Mucosa of rectum (tissue), 2 donors: Measurements from ENCODE around the gene RAB6B.

Experiments
- H3K27ac ChIP-seq, 2 donors: one replicate each; pipeline ENCODE4 v1.7.0; 2013; ENCODE audit warnings: inconsistent platforms in 2 of 2, low read depth in 2 of 2, low read length in 2 of 2
- H3K27me3 ChIP-seq, 2 donors: one replicate each; pipeline ENCODE4 v1.7.0; 2013; ENCODE audit warnings: low read length in 2 of 2; ENCODE audit not compliant: control insufficient read depth in 2 of 2, insufficient read depth in 2 of 2
- H3K36me3 ChIP-seq, 2 donors: one replicate each; pipeline ENCODE4 v1.7.0; 2013; ENCODE audit warnings: low read length in 2 of 2; ENCODE audit not compliant: control insufficient read depth in 2 of 2, insufficient read depth in 2 of 2
- H3K4me1 ChIP-seq, 2 donors: one replicate each; pipeline ENCODE4 v1.7.0; 2013; ENCODE audit warnings: low read length in 2 of 2, mild to moderate bottlenecking in 1 of 2; ENCODE audit not compliant: control insufficient read depth in 2 of 2, insufficient read depth in 2 of 2
- H3K4me3 ChIP-seq, 2 donors: one replicate each; pipeline ENCODE4 v1.7.0; 2013; ENCODE audit warnings: low read length in 2 of 2
- H3K9ac ChIP-seq, 2 donors: one replicate each; pipeline ENCODE4 v1.7.0; 2013; ENCODE audit warnings: low read length in 2 of 2, low read depth in 1 of 2, mild to moderate bottlenecking in 1 of 2
- H3K9me3 ChIP-seq, 2 donors: one replicate each; pipeline ENCODE4 v1.7.0; 2013; ENCODE audit warnings: low read length in 2 of 2; ENCODE audit not compliant: control insufficient read depth in 2 of 2
- donor health status: healthy.
- donor health status: Normal muscosa, but diverticular disease.

The RAB6B gene

DNA sequence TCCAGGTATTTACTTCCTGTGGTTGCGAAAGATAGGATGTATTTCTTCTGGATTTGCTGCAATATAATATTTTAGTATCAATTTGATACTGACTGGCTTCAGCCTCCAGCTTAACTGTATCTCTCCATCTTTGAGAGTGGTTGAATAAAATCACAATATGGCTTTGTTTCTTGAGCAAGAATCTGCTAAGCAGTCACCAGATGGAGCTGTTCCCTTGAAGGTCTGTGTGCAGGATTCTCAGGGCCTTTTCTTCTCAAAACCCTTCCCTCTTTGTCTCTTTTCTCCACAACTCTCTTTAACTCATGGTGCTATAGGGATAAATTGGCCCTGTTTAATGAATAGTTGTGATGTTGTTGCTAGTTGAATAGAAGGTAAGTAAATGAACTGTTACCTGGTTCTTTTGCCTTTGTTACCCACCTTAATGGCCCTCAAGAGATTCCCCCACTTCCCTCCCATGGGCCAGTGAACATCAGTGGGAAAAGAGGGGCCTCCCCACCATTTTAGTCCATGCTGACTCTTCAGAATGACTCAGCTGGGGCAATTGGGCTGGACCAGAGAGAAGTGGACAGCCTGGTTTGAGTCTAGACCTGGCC is 34.8 kb upstream of the RAB6B start:
- H3K9ac ChIP-seq: peak overlapping the region in 1 of 2 donors; percentile 11
- H3K9me3 ChIP-seq: no peaks in the 10 kb centered on the region
- H3K36me3 ChIP-seq: no peaks in the 10 kb centered on the region
- no peak overlapping the region for H3K27ac ChIP-seq
- no peak overlapping the region for H3K4me3 ChIP-seq
- H3K4me1 ChIP-seq: peaks cover 16% of the 10 kb centered on the region in 2 donors
- H3K27me3 ChIP-seq: peaks cover 0 to 2% of the 10 kb centered on the region in 2 donors

DNA sequence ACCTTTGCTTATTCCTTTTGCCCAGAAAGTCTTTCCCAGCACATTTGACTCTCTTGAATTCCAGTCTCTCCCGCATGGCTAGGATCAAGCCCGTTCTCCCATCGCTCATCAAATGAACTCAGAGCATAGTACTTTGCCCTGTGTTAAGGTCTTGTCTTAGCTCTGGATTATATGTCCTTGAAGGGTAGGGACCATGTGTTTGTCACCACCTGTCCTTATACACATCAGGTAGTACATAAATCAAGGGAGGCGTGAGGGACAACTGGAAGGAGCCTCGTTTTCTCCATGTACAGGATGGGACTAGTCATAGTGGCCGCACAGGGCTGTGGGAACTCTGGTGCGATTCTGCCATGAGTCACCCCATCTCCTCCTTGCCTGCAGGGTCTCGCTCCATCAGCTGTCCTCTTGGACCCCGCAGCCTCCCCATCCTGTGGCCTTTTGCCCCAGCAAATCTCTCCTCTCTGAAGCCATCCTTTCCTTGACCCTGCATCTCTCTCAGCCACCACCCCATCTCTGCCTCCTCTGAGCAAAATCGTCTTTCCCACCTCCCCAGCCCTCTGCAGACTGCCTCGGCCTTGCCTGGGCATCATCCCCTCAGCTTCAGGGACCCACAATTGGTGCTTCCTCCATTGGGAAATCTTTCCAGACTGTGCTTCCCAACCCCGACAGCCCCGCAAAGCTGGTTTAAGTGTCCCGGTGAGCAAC is 33.4 kb upstream of the RAB6B start:
- Histone ChIP-seq H3K36me3 (no peaks in the 10 kb centered on the region), H3K4me1 (peaks cover 4 to 8% of the 10 kb centered on the region in 2 donors), H3K9me3 (no peaks in the 10 kb centered on the region), H3K27me3 (peaks cover 0 to 2% of the 10 kb centered on the region in 2 donors), H3K27ac (no peak overlapping the region), H3K9ac (no peak overlapping the region), H3K4me3 (no peak overlapping the region)

DNA sequence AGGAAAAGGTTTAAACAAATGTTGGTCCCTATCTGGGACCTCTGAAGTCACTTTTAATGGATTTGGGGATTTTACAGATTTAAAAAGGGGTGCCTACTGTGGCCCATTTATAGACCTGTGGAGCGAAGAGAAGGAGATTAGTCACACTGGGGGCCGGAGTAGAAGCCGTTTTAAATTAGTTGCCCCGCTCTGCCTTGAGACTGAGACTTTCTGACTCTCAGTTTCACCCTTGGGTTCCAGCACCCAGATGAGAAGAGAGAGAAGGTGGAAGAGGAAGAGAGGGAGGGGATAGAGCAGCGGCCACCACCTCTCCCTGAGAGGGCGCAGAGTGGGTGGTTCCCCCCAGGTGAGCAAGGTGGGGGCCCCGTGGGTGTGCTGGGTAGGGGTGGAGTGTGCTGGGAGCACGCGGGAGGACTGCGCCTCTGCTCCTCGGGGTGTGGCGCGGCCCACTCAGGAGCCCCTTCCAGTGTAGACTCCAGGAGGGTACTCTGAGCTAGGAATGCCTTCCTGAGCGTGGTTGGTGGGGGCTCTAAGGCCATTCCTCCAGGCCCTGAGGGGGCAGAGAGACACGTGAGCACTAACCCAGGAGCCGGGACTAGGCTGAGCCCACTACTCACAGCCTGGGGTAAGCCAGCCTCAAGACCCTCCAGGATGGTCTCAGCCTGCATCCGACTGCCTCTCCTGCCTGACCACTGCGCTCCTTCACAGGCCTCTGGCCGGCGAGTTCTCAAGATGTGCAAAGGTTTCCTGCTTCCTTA is 32.6 kb upstream of the RAB6B start:
- peaks cover 0 to 2% of the 10 kb centered on the region in 2 donors for H3K27me3 ChIP-seq
- H3K4me1 ChIP-seq: peaks cover 0 to 6% of the 10 kb centered on the region in 2 donors
- H3K27ac ChIP-seq: no peak overlapping the region
- no peaks in the 10 kb centered on the region for H3K36me3 ChIP-seq
- H3K9ac ChIP-seq: no peak overlapping the region
- H3K4me3 ChIP-seq: peak overlapping the region in 1 of 2 donors; percentile 51
- no peaks in the 10 kb centered on the region for H3K9me3 ChIP-seq

DNA sequence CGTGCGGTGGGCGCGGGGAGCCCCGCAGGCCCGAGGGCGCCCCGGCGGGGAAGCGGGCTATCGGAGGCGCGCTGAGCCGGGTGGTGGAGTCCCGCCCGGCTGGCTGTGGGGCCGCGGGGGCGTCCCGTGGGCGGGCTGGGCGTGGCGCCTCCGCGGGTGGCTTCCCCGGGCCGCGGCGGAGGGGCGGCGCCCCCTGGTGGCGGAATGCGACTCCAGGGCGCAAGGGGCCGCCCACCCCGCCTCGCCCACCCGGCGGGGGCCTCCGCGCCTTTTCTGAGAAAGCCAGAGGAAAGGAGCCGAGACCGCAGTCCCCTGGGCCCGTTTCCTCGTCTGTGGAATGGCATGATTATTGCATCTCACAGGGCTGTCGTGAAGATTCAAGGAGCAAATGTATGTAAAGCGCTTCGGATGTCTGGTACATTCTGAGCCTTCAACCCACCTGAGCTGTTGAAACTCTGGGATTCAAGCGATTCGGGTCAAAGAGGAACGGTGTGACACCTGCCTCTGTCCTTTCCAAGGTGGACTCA is 31.9 kb upstream of the RAB6B start:
- Histone ChIP-seq H3K4me3 (peak overlapping the region; percentile 14 to 61), H3K36me3 (no peaks in the 10 kb centered on the region), H3K27me3 (peaks cover 0 to 2% of the 10 kb centered on the region in 2 donors), H3K4me1 (peaks cover 0 to 6% of the 10 kb centered on the region in 2 donors), H3K9ac (peak overlapping the region in 1 of 2 donors; percentile 47), H3K27ac (no peak overlapping the region), H3K9me3 (no peaks in the 10 kb centered on the region)

DNA sequence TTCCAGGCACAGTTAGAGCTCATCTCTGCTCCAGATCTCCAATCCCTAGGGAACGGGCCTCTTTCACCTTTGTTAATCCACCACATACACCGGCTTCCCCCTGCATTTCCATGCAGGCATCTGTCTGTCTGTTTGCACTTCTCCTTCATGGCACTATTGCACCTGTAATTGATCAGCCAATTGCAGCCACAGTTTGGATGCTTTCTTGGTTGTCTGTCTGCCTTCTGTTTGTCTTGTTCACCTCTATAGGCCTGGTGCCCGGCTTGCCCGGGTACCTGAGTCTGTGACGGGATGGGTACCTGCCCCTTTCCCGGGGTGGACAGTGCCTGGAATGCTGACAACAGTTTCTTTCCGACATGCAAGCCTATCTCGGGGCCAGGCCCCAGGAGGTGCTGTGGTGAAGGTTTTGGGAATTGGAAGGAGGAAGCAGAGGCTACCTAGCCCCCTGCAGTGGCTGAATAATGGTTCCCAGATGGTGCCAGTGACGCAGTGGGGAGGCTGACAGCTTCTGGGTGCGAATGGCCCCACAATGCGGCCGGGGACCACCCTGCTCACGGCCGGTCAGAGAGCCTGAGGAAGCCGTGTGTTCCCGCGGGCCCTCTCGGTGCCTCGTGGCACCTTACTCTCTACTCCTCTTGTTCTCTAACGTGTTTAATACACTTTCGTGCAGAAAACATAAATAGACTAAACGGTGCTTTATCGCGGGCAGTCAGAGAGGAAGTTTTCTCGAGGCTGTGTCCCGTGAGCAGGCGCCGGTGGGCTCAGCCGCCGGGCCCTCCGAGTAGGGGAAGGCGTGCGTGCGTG is 31.3 kb upstream of the RAB6B start:
- Histone ChIP-seq H3K9ac (peak overlapping the region in 1 of 2 donors; percentile 47), H3K27ac (no peak overlapping the region), H3K4me3 (peak overlapping the region; percentile 14 to 61), H3K9me3 (no peaks in the 10 kb centered on the region), H3K36me3 (no peaks in the 10 kb centered on the region), H3K4me1 (peaks cover 0 to 6% of the 10 kb centered on the region in 2 donors), H3K27me3 (peaks cover 0 to 2% of the 10 kb centered on the region in 2 donors)

DNA sequence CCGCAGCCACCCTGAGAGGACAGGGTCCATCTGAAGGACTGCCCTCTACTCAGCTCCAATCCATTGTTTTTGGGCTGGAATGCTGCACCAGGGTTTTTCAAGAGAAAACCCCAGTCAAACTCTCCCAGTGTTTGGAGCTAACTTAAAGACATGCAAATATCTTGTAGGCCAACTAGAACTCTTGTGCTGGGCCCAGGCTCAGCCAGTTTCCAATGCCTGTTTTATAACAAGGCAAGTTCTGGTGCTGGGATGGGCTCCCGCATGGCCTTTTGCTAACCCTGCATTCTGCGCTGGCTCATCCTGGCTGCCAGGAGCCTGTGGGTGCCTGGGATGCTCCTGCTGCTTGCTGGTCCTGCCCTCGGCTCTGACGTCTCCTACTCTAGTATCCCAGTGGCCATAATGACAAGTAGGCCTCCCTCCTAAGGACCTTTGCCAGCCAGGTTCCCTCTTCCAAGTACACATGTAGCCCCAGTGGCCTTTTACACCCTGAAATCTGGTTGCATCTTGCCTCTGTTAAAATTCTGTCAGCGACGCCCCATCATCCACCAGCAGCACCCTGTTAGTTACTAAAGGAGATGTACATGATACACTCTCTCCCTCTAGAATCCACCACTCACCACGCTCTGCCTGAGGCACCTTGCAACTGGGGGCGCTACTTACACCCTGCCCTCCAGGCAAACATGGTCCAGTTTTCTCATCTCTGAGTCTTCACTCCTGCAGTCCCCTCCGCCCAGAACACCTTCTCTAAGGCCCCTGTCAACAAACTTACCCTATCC is 30.5 kb upstream of the RAB6B start:
- no peaks in the 10 kb centered on the region for H3K9me3 ChIP-seq
- no peak overlapping the region for H3K9ac ChIP-seq
- no peak overlapping the region for H3K27ac ChIP-seq
- no peaks in the 10 kb centered on the region for H3K36me3 ChIP-seq
- H3K4me3 ChIP-seq: no peak overlapping the region
- H3K27me3 ChIP-seq: peaks cover 0 to 2% of the 10 kb centered on the region in 2 donors
- peaks cover 0 to 6% of the 10 kb centered on the region in 2 donors for H3K4me1 ChIP-seq

DNA sequence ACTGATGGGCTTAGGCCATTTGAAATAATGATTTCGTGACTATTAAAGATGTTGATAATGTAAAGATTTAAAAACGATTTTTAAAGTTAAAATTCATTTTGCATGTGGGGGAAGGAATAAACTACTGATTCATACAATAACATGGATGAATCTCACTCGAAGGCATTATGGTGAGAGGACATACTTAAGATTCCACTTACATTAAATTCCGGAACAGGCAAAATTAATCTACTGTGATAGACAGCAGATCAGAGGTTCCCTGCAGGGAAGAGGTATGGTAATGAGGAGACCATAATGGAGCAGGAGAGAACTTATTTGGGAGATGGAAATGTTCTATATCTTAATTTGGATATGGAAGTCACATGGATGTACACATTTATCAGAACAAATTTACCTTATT is 28.4 kb upstream of the RAB6B start:
- Histone ChIP-seq H3K9me3 (no peaks in the 10 kb centered on the region), H3K27me3 (peaks cover 0 to 2% of the 10 kb centered on the region in 2 donors), H3K4me3 (no peak overlapping the region), H3K27ac (no peak overlapping the region), H3K36me3 (no peaks in the 10 kb centered on the region), H3K9ac (no peak overlapping the region), H3K4me1 (peaks cover 0 to 6% of the 10 kb centered on the region in 2 donors)

DNA sequence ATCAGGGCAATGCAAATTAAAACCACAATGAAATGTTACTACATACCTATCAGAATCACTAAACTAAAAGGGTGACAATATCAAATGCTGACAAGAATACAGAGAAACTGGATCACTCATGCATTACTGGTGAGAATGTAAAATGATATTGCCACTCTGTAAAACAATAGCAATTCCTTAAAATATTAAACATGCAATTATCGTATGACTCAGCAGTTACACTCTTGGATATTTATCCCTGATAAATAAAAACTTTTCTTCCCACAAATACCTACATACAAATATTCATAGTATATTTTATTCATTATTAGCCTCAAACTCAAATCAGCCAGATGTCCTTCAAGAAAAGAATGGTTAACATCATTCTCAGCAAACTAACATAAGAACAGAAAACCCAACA is 25.9 kb upstream of the RAB6B start:
- H3K9me3 ChIP-seq: no peaks in the 10 kb centered on the region
- H3K27me3 ChIP-seq: no peaks in the 10 kb centered on the region
- no peak overlapping the region for H3K9ac ChIP-seq
- no peak overlapping the region for H3K27ac ChIP-seq
- H3K36me3 ChIP-seq: no peaks in the 10 kb centered on the region
- H3K4me3 ChIP-seq: no peak overlapping the region
- H3K4me1 ChIP-seq: no peaks in the 10 kb centered on the region

DNA sequence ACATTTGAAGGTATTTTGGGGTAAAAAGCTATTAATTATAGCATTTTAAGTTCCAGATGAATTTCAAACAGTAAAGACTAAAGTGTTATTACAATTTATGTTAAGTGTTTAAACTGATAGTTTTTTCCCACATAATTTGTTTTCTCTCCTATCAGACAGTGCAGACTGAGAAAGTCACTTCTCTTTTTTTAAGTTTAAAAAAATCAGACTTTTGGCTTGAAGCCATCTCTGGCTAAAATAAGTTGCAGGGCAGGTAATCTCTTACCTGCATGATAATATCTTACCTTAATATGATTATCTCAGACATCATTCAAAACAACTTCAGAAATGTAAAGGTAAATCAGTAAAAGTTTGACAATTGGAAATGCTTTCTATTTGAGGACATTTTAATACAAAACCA is 21.5 kb upstream of the RAB6B start:
- Histone ChIP-seq H3K27me3 (peaks cover 0 to 4% of the 10 kb centered on the region in 2 donors), H3K4me3 (no peak overlapping the region), H3K4me1 (no peaks in the 10 kb centered on the region), H3K9ac (no peak overlapping the region), H3K36me3 (no peaks in the 10 kb centered on the region), H3K9me3 (no peaks in the 10 kb centered on the region), H3K27ac (no peak overlapping the region)
